ENCODE measurements around the gene MC2R.

DNA sequence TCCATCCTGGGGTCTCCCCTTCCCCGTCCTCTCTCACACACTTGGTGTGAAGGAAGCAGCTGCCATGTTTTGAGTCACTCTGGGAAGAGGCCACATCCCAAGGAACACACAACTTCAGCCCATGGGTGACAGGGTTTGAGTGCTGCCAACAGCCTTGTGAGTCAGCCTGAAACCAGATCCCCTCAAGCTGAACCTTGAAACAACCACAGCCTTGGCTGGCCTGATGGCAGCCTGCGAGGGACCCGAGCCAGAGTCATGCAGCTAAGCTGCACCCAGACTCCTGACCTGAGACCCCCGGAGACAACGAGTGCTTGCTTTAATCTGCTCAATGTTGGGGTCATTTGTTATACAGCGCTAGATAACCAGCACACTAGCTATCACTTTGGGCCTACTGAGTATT is 19.3 kb upstream of the MC2R start:
- TF ChIP-seq, protein P1, sequence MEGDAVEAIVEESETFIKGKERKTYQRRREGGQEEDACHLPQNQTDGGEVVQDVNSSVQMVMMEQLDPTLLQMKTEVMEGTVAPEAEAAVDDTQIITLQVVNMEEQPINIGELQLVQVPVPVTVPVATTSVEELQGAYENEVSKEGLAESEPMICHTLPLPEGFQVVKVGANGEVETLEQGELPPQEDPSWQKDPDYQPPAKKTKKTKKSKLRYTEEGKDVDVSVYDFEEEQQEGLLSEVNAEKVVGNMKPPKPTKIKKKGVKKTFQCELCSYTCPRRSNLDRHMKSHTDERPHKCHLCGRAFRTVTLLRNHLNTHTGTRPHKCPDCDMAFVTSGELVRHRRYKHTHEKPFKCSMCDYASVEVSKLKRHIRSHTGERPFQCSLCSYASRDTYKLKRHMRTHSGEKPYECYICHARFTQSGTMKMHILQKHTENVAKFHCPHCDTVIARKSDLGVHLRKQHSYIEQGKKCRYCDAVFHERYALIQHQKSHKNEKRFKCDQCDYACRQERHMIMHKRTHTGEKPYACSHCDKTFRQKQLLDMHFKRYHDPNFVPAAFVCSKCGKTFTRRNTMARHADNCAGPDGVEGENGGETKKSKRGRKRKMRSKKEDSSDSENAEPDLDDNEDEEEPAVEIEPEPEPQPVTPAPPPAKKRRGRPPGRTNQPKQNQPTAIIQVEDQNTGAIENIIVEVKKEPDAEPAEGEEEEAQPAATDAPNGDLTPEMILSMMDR (IDR thresholded peaks at IDR 0.05): no peak
- TF ChIP-seq ZFX (IDR thresholded peaks at IDR 0.05; ENCODE audit: borderline replicate concordance): no peak

All from 22Rv1 (cell line).